Body of pancreas (tissue), 4 donors: Measurements from ENCODE around the gene GRIK4.

Experiments
- POLR2A ChIP-seq, 3 donors: fragments of 450-650 bp; IDR thresholded peaks; one replicate each; pipeline ENCODE4 v1.6.1; 2016; ENCODE audit warnings: antibody characterized with exemption in 3 of 3, mild to moderate bottlenecking in 2 of 3
- TF ChIP-seq, protein P1 (sequence below), 7 experiments: fragments of 450-650 bp in 4 of 7; fragments of 200-600 bp in 3 of 7; sonication (generic) in 3 of 7; IDR thresholded peaks; one replicate each; pipeline ENCODE4 v1.5.1; 2016 to 2019; ENCODE audit warnings: antibody characterized with exemption in 7 of 7

DNA sequence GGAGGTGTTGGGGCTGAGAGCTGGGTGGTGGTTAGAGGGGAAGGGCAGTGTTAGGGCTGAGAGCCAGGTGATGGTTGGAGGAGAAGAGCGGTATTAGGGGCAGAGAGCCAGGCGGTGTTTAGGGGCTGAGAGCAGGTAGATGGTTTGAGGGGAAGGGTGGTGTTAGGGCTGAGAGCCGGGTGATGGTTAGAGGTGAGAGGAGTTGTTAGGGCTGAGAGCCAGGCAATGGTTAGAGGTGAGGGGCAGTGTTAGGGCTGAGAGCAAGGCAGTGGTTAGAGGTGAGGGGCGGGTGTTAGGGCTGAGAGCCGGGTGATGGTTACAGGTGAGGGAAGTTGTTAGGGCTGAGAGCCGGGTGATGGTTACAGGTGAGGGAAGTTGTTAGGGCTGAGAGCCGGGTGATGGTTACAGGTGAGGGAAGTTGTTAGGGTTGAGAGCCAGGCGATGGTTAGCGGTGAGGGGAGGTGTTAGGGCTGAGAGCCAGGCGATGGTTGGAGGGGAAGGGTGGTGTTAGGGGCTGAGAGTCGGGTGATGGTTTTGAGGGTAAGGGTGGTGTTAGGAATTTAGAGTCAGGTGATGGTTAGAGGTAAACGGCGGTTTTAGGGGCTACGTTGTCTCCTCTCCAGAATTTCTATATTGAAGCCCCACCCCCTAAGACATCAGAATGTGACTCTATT is 282.4 kb downstream of the GRIK4 start:
- TF ChIP-seq, protein P1, sequence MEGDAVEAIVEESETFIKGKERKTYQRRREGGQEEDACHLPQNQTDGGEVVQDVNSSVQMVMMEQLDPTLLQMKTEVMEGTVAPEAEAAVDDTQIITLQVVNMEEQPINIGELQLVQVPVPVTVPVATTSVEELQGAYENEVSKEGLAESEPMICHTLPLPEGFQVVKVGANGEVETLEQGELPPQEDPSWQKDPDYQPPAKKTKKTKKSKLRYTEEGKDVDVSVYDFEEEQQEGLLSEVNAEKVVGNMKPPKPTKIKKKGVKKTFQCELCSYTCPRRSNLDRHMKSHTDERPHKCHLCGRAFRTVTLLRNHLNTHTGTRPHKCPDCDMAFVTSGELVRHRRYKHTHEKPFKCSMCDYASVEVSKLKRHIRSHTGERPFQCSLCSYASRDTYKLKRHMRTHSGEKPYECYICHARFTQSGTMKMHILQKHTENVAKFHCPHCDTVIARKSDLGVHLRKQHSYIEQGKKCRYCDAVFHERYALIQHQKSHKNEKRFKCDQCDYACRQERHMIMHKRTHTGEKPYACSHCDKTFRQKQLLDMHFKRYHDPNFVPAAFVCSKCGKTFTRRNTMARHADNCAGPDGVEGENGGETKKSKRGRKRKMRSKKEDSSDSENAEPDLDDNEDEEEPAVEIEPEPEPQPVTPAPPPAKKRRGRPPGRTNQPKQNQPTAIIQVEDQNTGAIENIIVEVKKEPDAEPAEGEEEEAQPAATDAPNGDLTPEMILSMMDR (IDR thresholded peaks at IDR 0.05): no peak
- TF ChIP-seq POLR2A (IDR thresholded peaks at IDR 0.05): no peak
